G401.6 (cell line): ENCODE results near the gene ITIH6.
"Not testable (repeated sequence)": the region's sequence is repeated elsewhere in the genome, so short reads cannot be mapped to it uniquely, and the experiment has no call there.

Experiments used
- FAIRE-seq: peaks from 2 replicates; lab custom pipeline; 2012; peaks lifted over from hg19 to GRCh38; lab: Jason Lieb, UNC

ITIH6 gene

GRCh38 chrX:54798137-54798536 is at the start of gene ITIH6:
TSS of gene ITIH6 (minus strand) at chrX:54798255. CDS start at chrX:54798210, 45 bp downstream.
- no peak for FAIRE-seq

GRCh38 chrX:54847700-54848099 is 49.6 kb upstream of the ITIH6 start:
- not testable (repeated sequence) for FAIRE-seq

GRCh38 chrX:54843050-54843449 is 45.0 kb upstream of the ITIH6 start:
- no peak for FAIRE-seq

- FAIRE-seq = no peak
Observed at GRCh38 chrX:54842607-54843006, 44.6 kb upstream of the ITIH6 start.

GRCh38 chrX:54841184-54841874 is 43.3 kb upstream of the ITIH6 start:
- not testable (repeated sequence) for FAIRE-seq

GRCh38 chrX:54838583-54838982 is 40.5 kb upstream of the ITIH6 start:
- no peak for FAIRE-seq

- FAIRE-seq = no peak
Observed at GRCh38 chrX:54826598-54826997, 28.5 kb upstream of the ITIH6 start.

- FAIRE-seq = no peak
Observed at GRCh38 chrX:54825716-54826438, 27.8 kb upstream of the ITIH6 start.

GRCh38 chrX:54824722-54825121 is 26.7 kb upstream of the ITIH6 start:
- FAIRE-seq = no peak

- FAIRE-seq = no peak
Observed at GRCh38 chrX:54824195-54824594, 26.1 kb upstream of the ITIH6 start.

- no peak for FAIRE-seq
Observed at GRCh38 chrX:54821310-54821709, 23.3 kb upstream of the ITIH6 start.

GRCh38 chrX:54820737-54821136 is 22.7 kb upstream of the ITIH6 start:
- FAIRE-seq = no peak

- FAIRE-seq = no peak
Observed at GRCh38 chrX:54819201-54819600, 21.1 kb upstream of the ITIH6 start.

GRCh38 chrX:54818221-54818620 is 20.2 kb upstream of the ITIH6 start:
- FAIRE-seq = no peak

GRCh38 chrX:54817220-54817820 is 19.3 kb upstream of the ITIH6 start:
- FAIRE-seq = no peak

GRCh38 chrX:54812306-54812705 is 14.3 kb upstream of the ITIH6 start:
- FAIRE-seq = no peak

- FAIRE-seq = no peak
Observed at GRCh38 chrX:54811301-54811885, 13.3 kb upstream of the ITIH6 start.

- FAIRE-seq = no peak
Observed at GRCh38 chrX:54810532-54810931, 12.5 kb upstream of the ITIH6 start.

- FAIRE-seq = peak; percentile 99
Observed at GRCh38 chrX:54808605-54809483, 10.8 kb upstream of the ITIH6 start.

- FAIRE-seq = peak; percentile 3
Observed at GRCh38 chrX:54808109-54808604, 10.1 kb upstream of the ITIH6 start.

- no peak for FAIRE-seq
Observed at GRCh38 chrX:54807524-54808108, 9.6 kb upstream of the ITIH6 start, which contains the start of gene MAGED2. TSS of gene MAGED2 (plus strand) at chrX:54807745. CDS start at chrX:54809332, 1,587 bp downstream.
